Cerebellar nuclear complex (tissue), 1 donor: ENCODE measurements around the gene FAM53B.

Experiments used
- DNase-seq, 2 experiments: peaks; one replicate each; lab custom pipeline; 2025; lab: John Stamatoyannopoulos, UW

FAM53B gene

GRCh38 chr10:124696446-124697392 is 47.5 kb downstream of the FAM53B start:
- no peak for DNase-seq

- no peak for DNase-seq
Measured at GRCh38 chr10:124695259-124695658, 48.9 kb downstream of the FAM53B start.

- DNase-seq, result no peak
Measured at GRCh38 chr10:124694481-124695220, 49.5 kb downstream of the FAM53B start.

GRCh38 chr10:124693801-124694416 is 50.3 kb downstream of the FAM53B start:
- DNase-seq, result no peak

- peak in 1 of 2 experiments; percentile 45 for DNase-seq
Measured at GRCh38 chr10:124693396-124693795, 50.8 kb downstream of the FAM53B start.

GRCh38 chr10:124692100-124692446 is 52.1 kb downstream of the FAM53B start:
- no peak for DNase-seq

GRCh38 chr10:124691421-124692099 is 52.6 kb downstream of the FAM53B start:
- no peak for DNase-seq

- no peak for DNase-seq
Measured at GRCh38 chr10:124691002-124691401, 53.2 kb downstream of the FAM53B start.

- DNase-seq, result no peak
Measured at GRCh38 chr10:124689911-124690498, 54.2 kb downstream of the FAM53B start.

GRCh38 chr10:124688889-124689670 is 55.1 kb downstream of the FAM53B start:
- DNase-seq, result no peak

GRCh38 chr10:124688386-124688785 is 55.8 kb downstream of the FAM53B start:
- DNase-seq, result no peak

- no peak for DNase-seq
Measured at GRCh38 chr10:124686707-124687376, 57.3 kb downstream of the FAM53B start.

- DNase-seq, result peak; percentile 82 to 85
Measured at GRCh38 chr10:124685261-124685660, 58.9 kb downstream of the FAM53B start.

GRCh38 chr10:124683814-124684213 is 60.4 kb downstream of the FAM53B start:
- DNase-seq, result no peak

- DNase-seq, result peak in 1 of 2 experiments; percentile 12
Measured at GRCh38 chr10:124681626-124682552, 62.3 kb downstream of the FAM53B start.

- DNase-seq, result no peak
Measured at GRCh38 chr10:124681091-124681490, 63.1 kb downstream of the FAM53B start.

- DNase-seq, result no peak
Measured at GRCh38 chr10:124680675-124681074, 63.5 kb downstream of the FAM53B start.

- no peak for DNase-seq
Measured at GRCh38 chr10:124679401-124679800, 64.8 kb downstream of the FAM53B start.
